Immature natural killer cell (primary cell): ENCODE results near the gene RMDN2. TPM values are rescaled to one million over a fixed set of nuclear protein-coding genes. Genes with fewer than 3 reads are reported as not detected.

ENCODE experiments used
- DNase-seq, 3 donors: peaks; one replicate each; pipeline ENCODE4 v3.0.0; 2022; ENCODE audit warnings: mixed read lengths in 1 of 3
- H3K27ac Mint-ChIP-seq, 6 donors: one replicate each; pipeline ENCODE4 v1.8.0; 2020; ENCODE audit warnings: mixed read lengths in 6 of 6, mild to moderate bottlenecking in 5 of 6, inconsistent platforms in 4 of 6, moderate library complexity in 3 of 6
- H3K27me3 Mint-ChIP-seq, 3 donors: one replicate each; pipeline ENCODE4 v1.8.0; 2020 to 2021; ENCODE audit warnings: low read depth in 3 of 3, mild to moderate bottlenecking in 3 of 3, mixed read lengths in 3 of 3, moderate library complexity in 3 of 3, inconsistent platforms in 1 of 3
- H3K36me3 Mint-ChIP-seq, 3 donors: one replicate each; pipeline ENCODE4 v1.8.0; 2020; ENCODE audit warnings: mixed read lengths in 3 of 3, inconsistent platforms in 2 of 3, mild to moderate bottlenecking in 2 of 3
- H3K4me1 Mint-ChIP-seq, 2 donors: one replicate each; pipeline ENCODE4 v1.8.0; 2020; ENCODE audit warnings: inconsistent platforms in 2 of 2, mild to moderate bottlenecking in 2 of 2, mixed read lengths in 2 of 2, moderate library complexity in 1 of 2
- H3K4me3 Mint-ChIP-seq, 5 donors: one replicate each; pipeline ENCODE4 v1.8.0; 2020; ENCODE audit warnings: mild to moderate bottlenecking in 5 of 5, mixed read lengths in 5 of 5, inconsistent platforms in 3 of 5, moderate library complexity in 3 of 5
- H3K9me3 Mint-ChIP-seq, 6 donors: one replicate each; pipeline ENCODE4 v1.8.0; 2020; ENCODE audit warnings: mild to moderate bottlenecking in 6 of 6, mixed read lengths in 6 of 6, inconsistent platforms in 4 of 6, moderate library complexity in 3 of 6
- polyA plus RNA-seq, 3 donors: library from polyadenylated mRNA; unstranded; fragments of 300-500 nt; fragmentation: Illumina TruSeq; gene quantifications; one replicate each; pipeline ENCODE4 v1.2.3, GENCODE V29; 2021

Gene RMDN2
- polyA plus RNA-seq, 3 donors from 2014 or later, result 4.4 to 7.7 (median 6.3) TPM

DNA sequence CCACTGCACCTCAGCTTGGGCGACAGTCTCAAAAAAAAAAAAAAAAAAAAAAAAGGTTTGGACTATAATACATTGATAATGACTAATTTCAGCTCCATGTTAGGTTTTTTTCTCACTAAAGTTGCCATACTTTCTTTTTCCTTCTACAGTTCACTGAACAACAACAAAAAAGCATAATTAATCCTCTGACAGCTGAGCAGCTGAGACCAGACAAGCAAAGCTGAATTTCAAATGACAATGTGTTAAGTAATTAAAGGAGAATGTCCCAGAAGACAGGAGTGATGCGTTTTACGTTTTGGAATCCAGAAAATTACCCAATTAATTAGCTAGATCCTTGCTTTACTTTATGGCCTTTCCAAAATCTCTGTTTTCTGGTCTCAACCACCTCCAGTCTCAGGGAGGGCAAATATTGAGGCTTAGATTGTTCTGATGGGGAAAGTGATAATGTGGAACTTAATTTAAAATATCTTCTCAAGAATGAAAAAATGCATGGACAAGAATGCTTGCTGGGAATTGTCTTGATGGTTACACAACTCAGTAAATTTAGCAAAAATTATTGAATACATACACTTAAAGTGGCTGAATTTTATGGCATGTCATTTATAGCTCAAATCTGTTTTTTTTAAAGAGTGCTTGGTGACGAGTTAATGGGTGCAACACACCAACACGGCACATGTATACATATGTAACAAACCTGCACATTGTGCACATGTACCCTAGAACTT, 17.4 kb upstream of the RMDN2 start:
- no peak overlapping the region for H3K4me3 Mint-ChIP-seq
- H3K27me3 Mint-ChIP-seq, result peaks cover 2 to 21% (median 3%) of the 10 kb centered on the region in 3 donors
- no peak overlapping the region for H3K27ac Mint-ChIP-seq
- H3K36me3 Mint-ChIP-seq, result no peaks in the 10 kb centered on the region
- H3K4me1 Mint-ChIP-seq, result no peaks in the 10 kb centered on the region
- no peak for DNase-seq
- H3K9me3 Mint-ChIP-seq, result no peaks in the 10 kb centered on the region

DNA sequence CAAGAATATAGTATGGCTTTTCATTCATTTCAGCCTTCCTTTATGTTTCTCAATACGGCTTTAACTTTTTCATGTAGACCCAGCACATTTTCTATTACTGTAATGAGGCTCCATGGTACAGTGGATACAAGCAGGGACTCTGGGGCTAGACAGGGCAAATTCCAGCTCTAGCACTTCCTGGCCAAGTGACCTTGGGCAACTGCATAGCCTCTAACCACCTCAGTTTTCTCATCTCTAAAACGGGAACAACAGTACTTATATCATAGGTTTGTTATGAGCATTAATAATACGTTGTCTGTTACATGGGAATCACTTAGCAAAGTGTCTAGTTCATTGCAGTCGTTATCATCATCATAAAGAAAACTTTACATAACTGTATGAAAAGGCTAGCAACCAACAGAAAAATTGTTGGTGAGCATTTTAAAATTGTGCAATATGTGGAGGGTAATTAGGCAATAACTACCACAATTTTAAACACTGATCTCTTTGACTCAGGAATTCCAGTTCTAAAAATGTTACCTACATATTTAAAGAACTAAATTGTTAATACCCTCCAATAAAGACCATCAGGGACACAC, 13.7 kb upstream of the RMDN2 start:
- no peak overlapping the region for H3K4me3 Mint-ChIP-seq

DNA sequence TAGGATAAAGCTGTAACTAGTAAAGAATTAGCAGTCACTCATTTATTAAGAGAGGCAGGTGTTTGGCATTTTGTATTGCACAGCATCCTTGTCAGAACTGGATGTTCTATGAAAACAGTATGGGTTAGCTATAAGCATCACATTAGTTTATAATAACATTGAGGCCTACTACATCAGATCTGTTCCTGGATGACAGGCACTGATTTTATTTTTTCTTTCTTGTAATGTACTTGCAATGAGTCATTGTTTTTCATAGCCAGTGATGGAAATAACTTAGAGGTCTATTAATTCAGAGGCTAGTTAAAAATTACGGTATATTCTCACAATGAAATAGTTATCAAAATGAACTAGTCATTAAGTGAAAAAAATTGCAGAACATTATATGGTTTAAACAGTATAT, 13.0 kb upstream of the RMDN2 start:
- H3K4me3 Mint-ChIP-seq, result no peak overlapping the region
- H3K4me1 Mint-ChIP-seq, result no peaks in the 10 kb centered on the region
- DNase-seq, result no peak
- no peaks in the 10 kb centered on the region for H3K9me3 Mint-ChIP-seq
- no peak overlapping the region for H3K27ac Mint-ChIP-seq
- H3K27me3 Mint-ChIP-seq, result peaks cover 0 to 18% (median 2%) of the 10 kb centered on the region in 3 donors
- H3K36me3 Mint-ChIP-seq, result no peaks in the 10 kb centered on the region

More for the DNA sequence above, 13.7 kb upstream of the RMDN2 start:
- Mint-ChIP-seq H3K4me1 (no peaks in the 10 kb centered on the region), H3K36me3 (no peaks in the 10 kb centered on the region), H3K27me3 (peaks cover 0 to 20% (median 2%) of the 10 kb centered on the region in 3 donors), H3K27ac (no peak overlapping the region), H3K9me3 (no peaks in the 10 kb centered on the region)
- no peak for DNase-seq

DNA sequence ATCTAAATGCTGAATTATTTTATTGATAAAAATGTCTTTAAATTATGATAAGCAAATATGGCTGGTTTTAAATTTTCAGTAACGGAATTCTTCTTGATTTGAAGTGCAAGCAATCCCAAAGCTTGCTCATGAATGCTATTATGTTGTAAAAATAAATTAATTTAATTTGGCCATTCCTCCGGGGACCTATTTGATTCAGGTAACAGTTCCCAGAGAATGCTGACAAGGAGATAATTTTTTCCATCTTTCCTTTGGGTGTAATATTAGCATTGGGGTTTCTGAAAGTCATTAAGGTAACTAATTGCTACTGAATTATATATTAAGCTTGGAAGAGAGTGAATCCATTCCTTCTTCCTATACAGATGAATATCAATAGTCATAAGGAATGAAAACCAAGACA, 12.5 kb upstream of the RMDN2 start:
- Mint-ChIP-seq H3K27ac (no peak overlapping the region), H3K4me1 (no peaks in the 10 kb centered on the region), H3K27me3 (peaks cover 0 to 16% (median 2%) of the 10 kb centered on the region in 3 donors), H3K9me3 (no peaks in the 10 kb centered on the region), H3K36me3 (no peaks in the 10 kb centered on the region), H3K4me3 (no peak overlapping the region)
- DNase-seq, result no peak

DNA sequence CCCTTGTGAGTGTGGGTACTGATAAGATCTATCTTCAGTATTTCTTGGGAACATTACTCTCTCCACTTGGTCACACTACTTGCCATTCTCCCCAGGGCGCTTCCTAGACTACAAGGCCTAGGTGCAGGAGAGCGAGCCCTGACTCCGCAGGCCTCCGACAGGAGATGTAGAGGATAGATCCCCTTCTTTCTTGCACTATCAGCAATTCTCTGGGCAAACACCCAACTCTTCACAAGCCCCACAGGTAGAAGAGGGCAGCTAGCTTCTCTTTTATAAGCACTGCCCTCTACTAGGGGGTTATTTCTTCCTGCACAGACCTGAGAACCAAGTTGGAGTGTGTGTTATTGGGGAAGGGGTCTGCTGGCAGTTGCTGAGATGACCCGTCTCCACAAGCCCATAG, 10.7 kb upstream of the RMDN2 start:
- Mint-ChIP-seq H3K27me3 (peaks cover 0 to 16% (median 2%) of the 10 kb centered on the region in 3 donors), H3K27ac (no peak overlapping the region), H3K4me1 (no peaks in the 10 kb centered on the region), H3K9me3 (no peaks in the 10 kb centered on the region), H3K36me3 (no peaks in the 10 kb centered on the region), H3K4me3 (no peak overlapping the region)
- no peak for DNase-seq

DNA sequence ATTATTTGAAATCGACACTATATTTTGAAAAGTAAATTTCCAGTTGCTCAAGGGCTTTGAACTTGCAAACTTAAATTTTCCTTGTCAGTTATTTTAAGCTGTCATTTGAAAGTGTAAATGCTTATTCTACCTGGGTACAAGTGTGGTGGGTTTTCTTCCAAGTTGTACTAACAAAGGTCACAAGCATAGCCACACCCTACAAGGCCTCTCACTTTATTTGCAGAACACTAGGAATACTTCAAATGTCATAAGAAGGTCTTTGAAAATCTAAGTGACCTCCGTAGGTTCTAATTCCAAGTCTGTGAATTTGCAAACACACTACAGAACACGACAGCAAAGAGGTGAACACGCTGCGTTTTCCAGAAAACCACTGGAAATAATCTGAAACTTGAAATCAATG, 9.3 kb upstream of the RMDN2 start:
- H3K9me3 Mint-ChIP-seq, result no peaks in the 10 kb centered on the region
- H3K36me3 Mint-ChIP-seq, result no peaks in the 10 kb centered on the region
- DNase-seq, result no peak
- no peak overlapping the region for H3K4me3 Mint-ChIP-seq
- H3K4me1 Mint-ChIP-seq, result no peaks in the 10 kb centered on the region
- H3K27me3 Mint-ChIP-seq, result peaks cover 0 to 16% (median 4%) of the 10 kb centered on the region in 3 donors
- H3K27ac Mint-ChIP-seq, result no peak overlapping the region

DNA sequence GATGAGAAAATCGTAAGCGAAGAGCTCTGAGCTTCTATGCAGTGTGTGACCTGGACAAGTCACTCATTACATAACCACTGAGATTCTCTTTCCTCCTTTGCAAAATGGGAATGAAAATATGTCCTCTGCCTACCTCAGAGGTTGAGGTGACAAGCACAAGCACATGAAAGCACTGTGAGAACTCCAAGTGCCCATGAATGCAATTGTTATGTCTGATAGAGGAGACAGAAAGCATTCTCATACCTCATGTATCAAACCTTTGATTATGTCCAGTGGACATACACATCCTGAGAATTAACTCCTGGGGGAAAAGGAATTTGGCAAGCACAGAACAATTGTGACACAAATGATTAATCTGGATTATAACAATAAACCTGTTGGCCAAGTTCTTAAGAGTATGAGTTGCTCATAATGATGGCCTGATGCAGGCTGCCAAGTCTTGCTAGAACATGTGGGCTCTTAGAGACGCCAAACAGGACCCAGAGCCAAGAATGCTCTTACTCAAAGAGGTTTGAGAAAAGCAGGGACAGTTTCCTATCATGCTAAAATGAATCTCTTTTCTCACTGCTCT, 8.5 kb upstream of the RMDN2 start:
- Mint-ChIP-seq H3K9me3 (no peaks in the 10 kb centered on the region), H3K4me3 (no peak overlapping the region), H3K27me3 (peaks cover 0 to 14% (median 2%) of the 10 kb centered on the region in 3 donors), H3K27ac (no peak overlapping the region), H3K4me1 (no peaks in the 10 kb centered on the region), H3K36me3 (no peaks in the 10 kb centered on the region)
- DNase-seq, result no peak

DNA sequence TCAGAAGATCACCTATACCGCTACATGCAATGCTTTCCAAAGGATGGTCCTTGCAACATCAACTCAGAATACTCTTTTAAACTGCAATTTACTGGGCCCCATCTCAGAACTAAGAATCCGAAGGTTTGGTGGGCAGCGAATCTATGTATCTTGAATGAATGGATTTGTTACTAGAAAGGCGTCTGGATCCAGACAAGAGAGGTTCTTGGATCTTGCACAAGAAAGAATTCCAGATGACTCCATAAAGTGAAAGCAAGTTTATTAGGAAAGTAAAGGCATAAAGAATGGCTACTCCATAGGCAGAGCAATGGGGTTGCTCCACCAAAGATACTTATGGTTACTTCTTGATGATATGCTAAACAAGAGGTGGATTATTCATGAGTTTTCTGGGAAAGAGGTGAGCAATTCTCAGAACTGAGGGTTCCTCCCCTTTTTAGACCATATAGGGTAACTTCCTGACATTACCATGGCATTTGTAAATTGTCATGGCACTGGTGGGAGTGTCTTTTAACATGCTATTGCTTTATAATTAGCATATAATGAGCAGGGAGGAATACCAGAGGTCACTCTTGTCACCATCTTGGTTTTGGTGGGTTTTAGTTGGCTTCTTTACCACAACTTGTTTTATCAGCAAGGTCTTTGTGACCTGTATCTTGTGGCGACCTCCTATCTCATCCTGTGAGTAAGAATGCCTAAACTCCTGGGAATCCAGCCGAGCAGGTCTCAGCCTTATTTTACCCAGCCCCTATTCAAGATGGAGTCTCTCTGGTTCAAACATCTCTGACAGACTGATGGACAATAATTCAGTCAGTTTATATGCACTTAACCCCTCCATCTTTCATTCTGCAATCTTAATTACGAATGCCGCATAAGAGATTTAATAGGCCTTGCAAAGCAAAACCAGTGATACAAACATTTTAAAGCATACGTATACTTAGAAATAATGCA, 7.5 kb upstream of the RMDN2 start:
- Mint-ChIP-seq H3K4me1 (no peaks in the 10 kb centered on the region), H3K27ac (no peak overlapping the region), H3K27me3 (peaks cover under 1 to 14% (median 2%) of the 10 kb centered on the region in 3 donors), H3K4me3 (no peak overlapping the region), H3K36me3 (no peaks in the 10 kb centered on the region), H3K9me3 (no peaks in the 10 kb centered on the region)
- no peak for DNase-seq

DNA sequence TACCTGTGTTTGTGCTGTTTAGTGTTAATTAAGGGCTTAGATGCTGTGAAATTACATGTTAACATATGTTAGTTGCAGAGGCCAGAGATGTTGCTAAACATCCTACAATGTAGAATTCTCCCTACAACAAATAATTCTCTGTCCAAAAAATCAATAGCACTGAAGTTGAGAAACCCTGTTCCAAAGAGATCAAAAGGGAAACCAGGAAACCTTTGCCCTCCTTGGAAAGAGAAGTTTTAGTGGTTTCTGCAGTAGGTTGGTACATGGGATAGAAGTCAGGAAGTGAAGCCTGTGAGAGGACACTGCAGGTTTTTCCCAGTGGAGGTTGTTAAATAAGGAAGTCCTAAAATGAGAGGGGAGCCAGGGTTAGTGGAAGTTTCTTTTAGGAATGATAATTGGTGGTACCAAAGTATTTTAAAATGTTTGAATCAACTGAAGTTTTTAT, 6.3 kb upstream of the RMDN2 start:
- DNase-seq, result no peak
- Mint-ChIP-seq H3K36me3 (no peaks in the 10 kb centered on the region), H3K9me3 (no peaks in the 10 kb centered on the region), H3K4me1 (peaks cover 0 to under 1% of the 10 kb centered on the region in 2 donors), H3K27ac (no peak overlapping the region), H3K4me3 (no peak overlapping the region), H3K27me3 (peaks cover 1 to 11% (median 2%) of the 10 kb centered on the region in 3 donors)

DNA sequence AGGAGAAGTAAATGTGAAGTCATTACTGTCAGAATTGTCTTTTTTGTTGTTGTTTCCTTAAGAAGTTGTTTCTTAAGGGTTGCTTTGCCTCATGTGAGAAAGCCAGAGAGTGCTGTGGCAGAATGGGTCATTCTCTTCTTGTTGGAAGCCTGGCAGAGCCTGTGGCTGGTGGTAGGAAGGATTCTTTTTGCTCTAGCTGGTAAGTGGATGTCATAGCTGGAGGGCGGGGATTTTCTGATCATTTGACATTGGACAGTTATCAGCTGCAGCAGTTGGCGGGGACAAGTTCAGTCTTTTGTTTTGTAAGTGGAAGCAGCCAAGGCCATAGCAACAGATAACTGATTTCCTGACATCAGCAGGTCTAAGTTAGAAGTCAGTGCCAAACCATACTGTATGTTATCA, 5.5 kb upstream of the RMDN2 start:
- Mint-ChIP-seq H3K4me3 (no peak overlapping the region), H3K4me1 (peaks cover 7 to 9% of the 10 kb centered on the region in 2 donors), H3K27ac (no peak overlapping the region), H3K27me3 (peaks cover 2 to 14% (median 3%) of the 10 kb centered on the region in 3 donors), H3K36me3 (no peaks in the 10 kb centered on the region), H3K9me3 (no peaks in the 10 kb centered on the region)
- no peak for DNase-seq

DNA sequence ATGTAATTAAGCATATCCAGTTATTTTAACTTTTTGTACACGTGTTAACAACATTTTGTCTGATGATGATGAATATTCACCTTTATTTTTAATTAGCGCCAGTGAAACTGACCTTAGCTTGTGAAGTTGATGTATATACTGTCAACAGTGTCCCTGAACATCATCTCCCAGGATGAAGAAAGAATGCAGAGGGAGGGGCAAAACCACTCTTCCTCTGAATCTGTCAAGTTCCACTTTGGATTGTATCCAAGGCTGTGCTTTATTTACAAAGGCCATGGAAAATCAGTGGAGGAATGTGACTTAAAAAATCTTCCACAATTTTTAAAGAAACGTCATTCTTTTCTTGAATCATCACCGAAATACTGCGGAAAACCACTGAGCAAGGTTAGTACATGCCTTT, 4.5 kb upstream of the RMDN2 start:
- H3K36me3 Mint-ChIP-seq, result no peaks in the 10 kb centered on the region
- no peak for DNase-seq
- H3K4me3 Mint-ChIP-seq, result no peak overlapping the region
- no peak overlapping the region for H3K27ac Mint-ChIP-seq
- H3K9me3 Mint-ChIP-seq, result no peaks in the 10 kb centered on the region
- peaks cover 6 to 21% (median 11%) of the 10 kb centered on the region in 3 donors for H3K27me3 Mint-ChIP-seq
- peaks cover 9 to 13% of the 10 kb centered on the region in 2 donors for H3K4me1 Mint-ChIP-seq

DNA sequence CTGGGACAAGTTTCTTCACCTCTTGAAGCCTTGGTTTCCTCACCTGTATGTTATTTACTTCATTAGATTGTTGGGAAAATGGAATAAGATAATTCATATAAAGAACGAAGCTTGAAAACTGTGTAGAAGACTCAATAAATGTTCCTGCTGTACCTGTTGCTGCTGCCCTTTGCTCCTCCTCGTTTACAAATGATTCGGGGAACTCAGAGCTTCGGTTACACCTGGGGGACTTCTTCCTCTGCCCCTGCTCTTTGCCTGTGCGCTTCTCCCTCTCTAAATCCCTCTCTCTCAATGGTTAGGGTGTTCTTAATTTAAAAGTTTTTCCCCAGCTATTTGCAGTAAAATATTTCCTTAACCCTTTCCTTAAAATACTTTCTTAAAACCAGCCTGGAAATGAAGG, 3.3 kb upstream of the RMDN2 start:
- no peak overlapping the region for H3K4me3 Mint-ChIP-seq
- peaks cover 7 to 21% (median 12%) of the 10 kb centered on the region in 3 donors for H3K27me3 Mint-ChIP-seq
- H3K27ac Mint-ChIP-seq, result no peak overlapping the region
- H3K9me3 Mint-ChIP-seq, result no peaks in the 10 kb centered on the region
- DNase-seq, result no peak
- peaks cover 9 to 19% of the 10 kb centered on the region in 2 donors for H3K4me1 Mint-ChIP-seq
- no peaks in the 10 kb centered on the region for H3K36me3 Mint-ChIP-seq

DNA sequence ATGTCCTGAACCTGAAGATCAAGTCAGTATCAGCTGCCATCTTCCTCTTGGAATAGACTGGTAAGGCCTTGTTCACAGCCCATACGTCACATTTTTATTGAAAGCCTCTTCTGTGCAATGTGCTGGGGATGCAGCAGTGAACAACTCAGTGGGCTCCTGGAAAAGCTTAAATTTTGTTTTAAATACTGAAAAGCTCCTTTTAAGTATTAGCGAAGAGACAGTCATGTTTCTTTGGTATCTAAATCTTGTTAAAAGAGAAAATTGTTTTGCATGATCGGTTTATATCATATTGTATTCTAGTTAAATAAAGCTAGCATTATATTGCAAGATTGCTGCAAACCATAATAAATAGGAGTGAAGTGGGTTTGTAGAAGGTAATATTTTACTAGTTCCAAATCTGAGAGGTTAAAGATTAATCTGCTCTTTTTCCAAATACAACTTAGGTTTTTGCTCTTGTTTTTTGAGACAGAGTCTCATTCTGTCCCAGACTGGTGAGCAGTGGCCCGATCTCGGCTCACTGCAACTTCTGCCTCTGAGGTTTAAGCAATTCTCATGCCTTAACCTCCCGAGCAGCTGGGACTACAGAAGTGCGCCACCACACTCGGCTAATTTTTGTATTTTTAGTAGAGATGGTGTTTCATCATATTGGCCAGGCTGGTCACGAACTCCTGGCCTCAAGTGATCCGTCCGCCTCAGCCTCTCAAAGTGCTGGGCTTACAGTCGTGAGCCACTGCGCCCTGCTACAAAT, 1.6 kb upstream of the RMDN2 start:
- Mint-ChIP-seq H3K4me3 (peak overlapping the region; percentile 29 to 98 (median 95)), H3K27me3 (peaks cover 7 to 17% (median 12%) of the 10 kb centered on the region in 3 donors), H3K9me3 (no peaks in the 10 kb centered on the region), H3K27ac (no peak overlapping the region), H3K4me1 (peaks cover 10 to 19% of the 10 kb centered on the region in 2 donors), H3K36me3 (no peaks in the 10 kb centered on the region)
- no peak for DNase-seq
